ENCODE results near the gene EIF2D. TPM values are rescaled to one million over a fixed set of nuclear protein-coding genes. Genes with fewer than 3 reads are reported as not detected.
A peak's percentile ranks its signal among the peaks of the same experiment; 100 is the strongest.
"Not testable (repeated sequence)": the region's sequence is repeated elsewhere in the genome, so short reads cannot be mapped to it uniquely, and the experiment has no call there.

Gene EIF2D
- total RNA-seq, 2 experiments from 2014 or later = 40.6 to 43.7 TPM

GRCh38 chr1:206626396-206626795, 14.1 kb upstream of the EIF2D start:
- POLR2A ChIA-PET; H3K4me1 Mint-ChIP-seq; H3K36me3 Mint-ChIP-seq; ATAC-seq (ENCODE audit: low read depth); H3K27ac Mint-ChIP-seq; H3K9me3 Mint-ChIP-seq; DNase-seq; H3K4me3 Mint-ChIP-seq: not testable (repeated sequence)
- H3K27me3 Mint-ChIP-seq = peaks cover 26% of the 10 kb centered on the region

GRCh38 chr1:206609229-206609991, 2.9 kb downstream of the EIF2D start:
- Mint-ChIP-seq H3K4me3 (peak overlapping the region; percentile 37), H3K27ac (peak overlapping the region; percentile 52), H3K9me3 (no peaks in the 10 kb centered on the region), H3K27me3 (no peaks in the 10 kb centered on the region), H3K4me1 (peaks cover 29% of the 10 kb centered on the region), H3K36me3 (peaks cover 10% of the 10 kb centered on the region)
- POLR2A ChIA-PET = interaction anchor here (0.7 to 1.6 kb wide), 4 partner anchors 20 to 54 kb away, joined by 3 to 4 read pairs (median 4); partner anchors contain the start of gene DYRK3
- no peak for ATAC-seq (ENCODE audit: low read depth)
- no peak for DNase-seq

- POLR2A ChIA-PET = interaction anchor here (1.6 kb wide), 1 partner anchor 19 kb away, joined by 4 read pairs; no protein-coding TSS in a partner anchor
- no peak for ATAC-seq (ENCODE audit: low read depth)
- H3K4me1 Mint-ChIP-seq = peaks cover 29% of the 10 kb centered on the region
Measured at GRCh38 chr1:206608108-206608698, 4.1 kb downstream of the EIF2D start.

GRCh38 chr1:206606867-206607266, 5.4 kb downstream of the EIF2D start:
- DNase-seq = no peak
- Mint-ChIP-seq H3K4me3 (no peak overlapping the region), H3K4me1 (peaks cover 29% of the 10 kb centered on the region), H3K9me3 (no peaks in the 10 kb centered on the region), H3K27me3 (no peaks in the 10 kb centered on the region), H3K27ac (no peak overlapping the region), H3K36me3 (peaks cover 10% of the 10 kb centered on the region)
- ATAC-seq (ENCODE audit: low read depth) = peak; percentile 27
- POLR2A ChIA-PET = no interaction called here

More at GRCh38 chr1:206608108-206608698, 4.1 kb downstream of the EIF2D start:
- H3K4me3 Mint-ChIP-seq = no peak overlapping the region
- peaks cover 10% of the 10 kb centered on the region for H3K36me3 Mint-ChIP-seq
- H3K27me3 Mint-ChIP-seq = no peaks in the 10 kb centered on the region
- peak; percentile 59 for DNase-seq
- H3K9me3 Mint-ChIP-seq = no peaks in the 10 kb centered on the region
- H3K27ac Mint-ChIP-seq = no peak overlapping the region

DNA sequence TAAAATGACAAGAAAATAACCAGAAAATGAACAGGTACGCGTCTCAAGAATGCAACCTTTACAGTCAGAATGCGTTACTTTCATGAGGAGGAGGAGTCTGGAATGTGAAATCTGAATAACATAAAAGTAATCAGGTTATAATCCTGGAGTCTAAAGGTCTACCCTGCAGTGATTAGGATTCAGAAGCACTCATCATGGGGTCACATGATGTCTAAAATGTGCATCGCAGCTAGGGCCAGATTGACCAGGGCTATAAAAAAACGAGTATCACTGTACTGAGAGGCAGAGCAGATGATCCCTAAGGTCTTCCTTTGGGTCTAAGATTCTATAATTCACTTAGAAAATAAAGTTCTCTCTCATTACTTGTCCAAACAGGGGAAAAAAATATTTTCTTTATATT, 7.4 kb downstream of the EIF2D start:
- Mint-ChIP-seq H3K4me3 (no peak overlapping the region), H3K9me3 (no peaks in the 10 kb centered on the region), H3K27me3 (no peaks in the 10 kb centered on the region), H3K4me1 (peaks cover 17% of the 10 kb centered on the region), H3K27ac (no peak overlapping the region), H3K36me3 (peaks cover 10% of the 10 kb centered on the region)
- POLR2A ChIA-PET = no interaction called here
- DNase-seq (no peak), ATAC-seq (ENCODE audit: low read depth) (no peak)

DNA sequence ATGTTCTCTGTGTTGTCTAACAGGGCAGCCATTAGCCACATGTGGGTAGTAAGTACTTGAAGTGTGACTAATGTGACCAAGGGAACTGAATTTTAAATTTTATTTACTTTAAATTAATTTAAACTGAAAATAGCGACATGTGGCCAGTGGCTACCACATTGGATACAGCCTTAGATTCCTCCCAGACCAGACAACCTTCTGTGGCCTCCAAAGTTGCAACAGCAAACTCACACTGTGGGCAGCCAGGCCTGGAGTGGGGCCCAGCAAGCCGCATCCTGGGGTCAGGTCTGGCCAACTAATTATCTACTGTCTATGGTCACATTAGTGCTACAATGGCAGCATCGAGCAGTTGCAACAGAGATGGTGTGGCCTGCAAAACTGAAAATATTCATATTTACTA, 11.7 kb downstream of the EIF2D start:
- ATAC-seq (ENCODE audit: low read depth) = no peak
- Mint-ChIP-seq H3K27ac (no peak overlapping the region), H3K27me3 (no peaks in the 10 kb centered on the region), H3K9me3 (no peaks in the 10 kb centered on the region), H3K4me3 (no peak overlapping the region), H3K36me3 (peaks cover 11% of the 10 kb centered on the region), H3K4me1 (peaks cover 2% of the 10 kb centered on the region)
- no peak for DNase-seq
- POLR2A ChIA-PET = interaction anchor here (1.6 kb wide), 1 partner anchor 11 kb away, joined by 3 read pairs; no protein-coding TSS in a partner anchor

GRCh38 chr1:206596319-206596666, 16.0 kb downstream of the EIF2D start:
- peaks cover 5% of the 10 kb centered on the region for H3K4me1 Mint-ChIP-seq
- peaks cover 18% of the 10 kb centered on the region for H3K36me3 Mint-ChIP-seq
- H3K27me3 Mint-ChIP-seq = no peaks in the 10 kb centered on the region
- ATAC-seq (ENCODE audit: low read depth) = no peak
- no peaks in the 10 kb centered on the region for H3K9me3 Mint-ChIP-seq
- POLR2A ChIA-PET = no interaction called here
- no peak for DNase-seq
- H3K27ac Mint-ChIP-seq = no peak overlapping the region
- no peak overlapping the region for H3K4me3 Mint-ChIP-seq

- H3K4me1 Mint-ChIP-seq = peaks cover 11% of the 10 kb centered on the region
- no peak for ATAC-seq (ENCODE audit: low read depth)
Measured at GRCh38 chr1:206595581-206596318, 16.5 kb downstream of the EIF2D start.

DNA sequence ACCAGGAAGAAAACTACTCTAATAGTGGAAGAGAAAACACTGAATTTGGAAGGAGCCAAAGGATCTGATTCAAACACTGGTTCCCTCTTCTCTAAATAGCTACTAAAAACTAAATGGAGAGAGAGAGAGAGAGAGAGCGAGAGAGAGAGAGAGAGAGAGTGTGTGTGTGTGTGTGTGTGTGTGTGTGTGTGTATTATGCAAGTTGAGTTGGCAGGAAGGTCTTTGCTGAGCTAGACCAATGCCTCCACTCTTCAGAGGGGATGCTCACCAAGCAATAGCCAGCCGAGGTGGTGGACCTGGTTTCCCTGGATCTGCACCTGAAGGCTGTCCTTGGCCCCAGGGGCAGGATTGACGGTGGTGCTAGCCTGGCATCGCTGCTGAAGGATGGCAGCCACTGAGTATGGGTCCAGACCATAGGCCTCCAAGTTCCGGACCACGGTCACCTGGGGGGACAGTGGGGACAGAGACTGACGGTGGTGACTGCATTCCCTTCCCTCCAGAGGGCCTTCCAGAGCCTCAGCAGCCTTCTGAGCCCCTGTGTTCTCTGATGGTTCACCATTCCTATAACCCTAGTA, 18.8 kb downstream of the EIF2D start:
- no peaks in the 10 kb centered on the region for H3K27me3 Mint-ChIP-seq
- H3K9me3 Mint-ChIP-seq = no peaks in the 10 kb centered on the region
- no peak overlapping the region for H3K4me3 Mint-ChIP-seq
- peaks cover 25% of the 10 kb centered on the region for H3K36me3 Mint-ChIP-seq
- peaks cover 31% of the 10 kb centered on the region for H3K4me1 Mint-ChIP-seq
- ATAC-seq (ENCODE audit: low read depth) (no peak), DNase-seq (no peak)
- peak overlapping the region; percentile 66 for H3K27ac Mint-ChIP-seq
- POLR2A ChIA-PET = interaction anchor here (1.7 to 1.8 kb wide), 2 partner anchors 19 to 39 kb away, joined by 4 to 5 read pairs; partner anchors contain the start of gene EIF2D

More at GRCh38 chr1:206595581-206596318, 16.5 kb downstream of the EIF2D start:
- POLR2A ChIA-PET = no interaction called here
- DNase-seq = no peak
- Mint-ChIP-seq H3K4me3 (no peak overlapping the region), H3K27me3 (no peaks in the 10 kb centered on the region), H3K27ac (no peak overlapping the region), H3K36me3 (peaks cover 19% of the 10 kb centered on the region), H3K9me3 (no peaks in the 10 kb centered on the region)

DNA sequence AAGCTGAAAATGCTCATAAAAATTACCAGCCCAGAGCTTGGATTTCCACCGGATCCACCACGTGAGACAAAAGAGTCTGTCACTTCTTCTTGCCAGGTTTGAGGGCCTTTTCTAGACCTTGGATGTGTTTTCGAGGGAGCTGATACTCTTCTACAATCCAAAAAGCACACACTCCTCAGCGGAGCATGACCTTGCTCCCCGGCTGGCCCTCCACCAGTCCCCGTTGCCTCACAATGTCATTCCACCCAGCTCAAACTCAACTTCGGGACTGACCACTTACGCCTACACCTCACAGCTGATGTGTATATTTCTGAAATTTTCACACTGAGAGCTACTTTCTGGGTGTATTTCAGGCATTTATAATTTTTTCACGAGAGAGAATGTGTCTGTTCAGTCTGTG, 20.6 kb downstream of the EIF2D start:
- Mint-ChIP-seq H3K36me3 (peaks cover 28% of the 10 kb centered on the region), H3K27me3 (no peaks in the 10 kb centered on the region), H3K9me3 (no peaks in the 10 kb centered on the region), H3K4me1 (peaks cover 42% of the 10 kb centered on the region), H3K4me3 (no peak overlapping the region), H3K27ac (no peak overlapping the region)
- DNase-seq (no peak), ATAC-seq (ENCODE audit: low read depth) (no peak)
- POLR2A ChIA-PET = interaction anchor here (1.0 to 2.4 kb wide), 5 partner anchors 11 to 46 kb away, joined by 3 to 8 read pairs (median 4); no protein-coding TSS in a partner anchor

DNA sequence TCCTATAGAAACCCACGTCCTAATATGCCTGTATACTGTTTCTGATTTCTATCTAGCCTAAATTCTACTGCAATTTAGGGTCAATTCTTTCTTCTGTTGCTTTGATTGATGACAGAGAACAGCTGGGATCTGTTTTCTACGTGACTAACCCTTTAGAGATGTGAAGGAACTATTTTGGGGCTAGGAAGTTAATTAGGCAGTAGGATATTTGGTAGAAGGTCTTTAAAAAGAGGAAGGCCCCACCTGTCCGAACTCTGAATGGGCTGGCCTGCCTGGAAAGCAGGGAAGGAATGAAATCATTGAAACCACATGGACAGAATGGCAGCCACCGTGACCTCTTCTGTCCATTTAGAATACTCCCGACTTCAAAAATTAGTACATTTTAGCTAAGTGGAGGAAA, 21.0 kb downstream of the EIF2D start:
- DNase-seq (no peak), ATAC-seq (ENCODE audit: low read depth) (no peak)
- Mint-ChIP-seq H3K36me3 (peaks cover 30% of the 10 kb centered on the region), H3K27ac (peak overlapping the region; percentile 83), H3K4me3 (no peak overlapping the region), H3K27me3 (no peaks in the 10 kb centered on the region), H3K4me1 (peaks cover 44% of the 10 kb centered on the region), H3K9me3 (no peaks in the 10 kb centered on the region)
- POLR2A ChIA-PET = interaction anchor here (1.0 to 2.4 kb wide), 4 partner anchors 11 to 46 kb away, joined by 3 to 8 read pairs (median 4); no protein-coding TSS in a partner anchor

- no peak for DNase-seq
- Mint-ChIP-seq H3K27ac (peak overlapping the region; percentile 83), H3K36me3 (peaks cover 30% of the 10 kb centered on the region), H3K27me3 (no peaks in the 10 kb centered on the region), H3K9me3 (no peaks in the 10 kb centered on the region), H3K4me1 (peaks cover 45% of the 10 kb centered on the region), H3K4me3 (peak overlapping the region; percentile 60)
- ATAC-seq (ENCODE audit: low read depth) = peak; percentile 93
- POLR2A ChIA-PET = interaction anchor here (1.3 kb wide), 1 partner anchor 19 kb away, joined by 4 read pairs; no protein-coding TSS in a partner anchor
Measured at GRCh38 chr1:206590025-206590758, 22.1 kb downstream of the EIF2D start.

All from activated naive CD8-positive, alpha-beta T cell treated with anti-CD3 and anti-CD28 coated beads, Interleukin-2, amount 10 ng/mL, durations not matched to agents 7 days and 5 days (primary cell).